Middle frontal gyrus (tissue), 1 donor: ENCODE results near the gene FAM200B.

ENCODE experiments used
- DNase-seq: peaks from one replicate; pipeline ENCODE4 v3.0.0-alpha.2; 2015; ENCODE audit warnings: low spot score; ENCODE audit errors: extremely low spot score

Gene FAM200B

GRCh38 chr4:15668566-15669435 lies 12.8 kb upstream of the FAM200B start:
- DNase-seq = no peak

DNA sequence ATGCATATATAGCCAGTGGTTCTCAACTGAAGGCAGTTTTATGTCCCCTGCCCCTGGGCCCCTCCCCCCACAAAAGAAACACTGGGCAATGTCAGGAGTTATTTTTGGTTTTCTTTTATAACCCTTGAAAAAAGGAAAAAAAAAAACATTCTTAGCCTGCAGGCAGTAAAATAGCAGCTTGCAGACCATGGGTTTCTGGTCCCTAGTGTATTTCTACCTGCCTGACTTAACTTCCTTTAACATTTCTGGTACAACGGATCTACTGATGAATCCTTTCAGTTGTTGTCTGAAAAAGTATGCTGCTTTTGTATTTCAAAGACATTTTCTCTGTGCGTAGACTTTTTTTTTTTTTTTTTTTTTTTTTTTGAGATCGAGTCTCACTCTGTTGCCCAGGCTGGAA lies 11.1 kb upstream of the FAM200B start:
- no peak for DNase-seq

GRCh38 chr4:15672101-15672500 lies 9.5 kb upstream of the FAM200B start:
- DNase-seq = no peak

- DNase-seq = no peak
These were observed 8.3 kb upstream of the FAM200B start for GRCh38 chr4:15673337-15673736.

DNA sequence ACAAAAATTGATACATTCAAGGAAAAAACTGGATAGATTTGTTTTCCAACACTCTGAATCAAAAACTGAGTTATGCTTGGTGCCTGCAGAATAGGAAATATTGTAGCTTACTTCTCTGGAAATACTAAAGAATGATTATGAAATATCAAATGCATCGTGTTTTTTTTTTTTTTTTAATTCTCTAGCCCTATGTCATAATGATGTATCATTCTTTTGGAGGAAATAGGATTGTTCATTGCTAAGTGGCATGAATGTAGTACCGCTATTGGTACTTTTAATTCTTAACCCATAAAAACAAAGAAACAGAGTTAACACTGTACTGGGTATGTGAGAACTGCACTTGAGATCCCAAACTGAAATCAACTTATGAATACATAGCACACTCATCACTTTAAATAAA lies 7.6 kb upstream of the FAM200B start:
- no peak for DNase-seq

- DNase-seq = no peak
These were observed 6.7 kb upstream of the FAM200B start for GRCh38 chr4:15674926-15675325.

DNA sequence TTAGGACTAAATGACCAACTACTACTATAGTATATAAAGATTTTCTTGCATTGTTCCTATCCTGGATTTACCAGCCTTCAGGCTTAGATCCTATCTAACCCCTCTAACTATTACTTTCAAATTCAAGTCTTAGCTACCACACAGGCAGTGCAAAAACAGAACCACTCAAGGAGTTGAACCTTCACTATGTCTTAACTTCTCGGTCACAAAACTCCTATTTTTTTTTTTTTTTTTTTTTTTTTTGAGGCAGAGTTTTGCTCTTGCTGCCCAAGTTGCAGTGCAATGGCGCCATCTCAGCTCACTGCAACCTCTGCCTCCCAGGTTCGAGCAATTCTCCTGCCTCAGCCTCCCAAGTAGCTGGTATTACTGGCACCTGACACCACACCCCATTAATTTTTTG lies 6.3 kb upstream of the FAM200B start:
- DNase-seq = no peak

DNA sequence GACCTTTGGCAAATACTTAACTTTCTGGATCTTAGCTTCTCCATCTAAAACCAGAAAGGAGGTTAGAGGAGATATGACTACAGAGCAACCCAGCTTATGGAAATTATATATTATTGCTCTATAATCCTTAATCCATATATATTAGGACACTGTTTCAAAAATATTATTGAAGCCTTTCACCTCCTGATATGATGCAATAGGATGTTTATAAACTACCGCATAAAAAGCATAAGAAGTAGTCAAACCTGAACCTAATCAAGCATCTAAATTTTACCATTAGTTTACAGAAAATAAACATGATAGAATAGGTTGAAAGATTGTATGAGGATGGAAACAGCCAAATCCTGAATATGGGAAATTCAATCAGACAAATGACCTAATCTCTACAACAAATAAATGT lies 5.6 kb upstream of the FAM200B start:
- DNase-seq = no peak

- DNase-seq = no peak
These were observed 4.7 kb upstream of the FAM200B start for GRCh38 chr4:15676899-15677298.

DNA sequence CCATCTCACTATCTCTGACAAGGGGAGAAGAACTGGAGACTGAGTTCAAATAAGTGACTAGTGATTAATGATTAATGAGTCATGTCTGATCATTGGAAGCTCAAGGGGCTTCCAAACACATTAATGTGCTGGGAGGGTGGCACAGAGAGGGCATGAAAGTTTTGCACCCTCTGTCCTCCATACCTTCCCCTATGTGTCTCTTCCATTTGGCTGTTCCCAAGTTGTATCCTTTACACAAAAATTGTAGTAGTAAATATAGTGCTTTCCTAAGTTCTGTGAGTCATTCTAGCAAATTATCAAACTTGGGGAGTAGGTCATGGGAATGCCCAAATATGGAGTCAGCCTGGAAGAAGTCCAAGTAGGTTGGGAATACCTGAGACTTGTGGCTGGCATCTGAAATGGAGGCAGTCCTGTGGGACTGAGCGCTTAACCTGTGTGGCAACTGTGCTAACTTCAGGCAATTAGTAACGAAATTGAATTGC lies 4.1 kb upstream of the FAM200B start:
- no peak for DNase-seq

DNA sequence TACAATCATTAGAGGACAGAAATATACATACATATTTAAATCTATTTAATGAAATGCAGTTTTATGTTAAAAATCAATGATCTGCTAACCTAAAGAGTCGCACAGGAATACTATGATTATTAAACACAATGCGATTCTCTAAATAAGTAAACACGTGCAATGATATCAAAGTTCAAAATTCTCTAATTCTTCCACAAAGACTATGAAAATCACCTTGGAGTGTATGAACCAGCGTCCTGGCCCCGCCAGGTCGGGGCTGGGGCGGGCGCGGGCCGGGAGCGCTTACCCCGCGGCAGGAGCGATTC lies 608 bp upstream of the FAM200B start:
- no peak for DNase-seq

DNA sequence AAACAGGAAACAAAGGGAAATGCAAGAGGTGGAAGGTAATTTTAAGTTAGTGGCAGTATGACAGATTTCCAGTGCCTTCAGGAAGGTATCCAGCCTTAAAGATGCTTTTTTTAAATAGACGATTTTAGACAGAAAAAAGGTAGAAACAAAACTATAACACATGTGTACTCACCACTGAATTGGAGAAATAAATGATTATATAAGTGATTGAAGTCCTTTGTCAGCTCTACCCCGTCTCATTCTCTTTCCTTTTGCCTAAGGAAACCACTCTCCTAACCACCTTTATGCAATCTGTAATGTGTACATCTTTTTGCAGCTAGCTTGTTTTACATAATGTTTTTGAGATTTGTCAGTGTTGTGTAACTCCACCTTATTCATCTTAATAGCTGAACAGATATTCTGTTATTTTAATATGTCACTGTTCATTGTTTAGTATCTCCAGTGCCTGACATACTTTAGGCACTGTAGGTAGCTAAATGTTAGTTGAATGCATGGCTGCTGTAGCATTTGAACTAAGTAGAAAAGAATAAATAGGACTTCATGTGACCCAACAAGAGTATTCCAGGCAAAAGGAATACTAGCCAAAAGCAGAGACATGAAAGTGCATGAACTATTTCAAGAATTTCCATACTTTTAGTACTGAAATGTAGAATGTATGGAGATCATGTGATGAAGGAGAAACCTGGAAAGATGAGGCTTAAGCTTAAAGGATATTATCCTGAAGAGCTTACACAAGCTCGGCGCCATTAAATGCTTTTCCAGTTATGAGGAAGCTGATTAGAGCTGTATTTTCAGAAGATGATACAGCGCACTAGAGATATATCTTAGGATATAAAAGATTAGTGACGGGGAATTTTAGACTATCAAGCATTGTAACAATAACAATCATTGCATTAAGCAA lies 865 bp downstream of the FAM200B start:
- no peak for DNase-seq

GRCh38 chr4:15683143-15683495 lies 1.5 kb downstream of the FAM200B start:
- no peak for DNase-seq

- DNase-seq = no peak
These were observed 2.9 kb downstream of the FAM200B start for GRCh38 chr4:15684498-15684897.

- DNase-seq = no peak
These were observed 6.4 kb downstream of the FAM200B start for GRCh38 chr4:15688051-15688450.

GRCh38 chr4:15689540-15689939 lies 7.9 kb downstream of the FAM200B start:
- DNase-seq = no peak

DNA sequence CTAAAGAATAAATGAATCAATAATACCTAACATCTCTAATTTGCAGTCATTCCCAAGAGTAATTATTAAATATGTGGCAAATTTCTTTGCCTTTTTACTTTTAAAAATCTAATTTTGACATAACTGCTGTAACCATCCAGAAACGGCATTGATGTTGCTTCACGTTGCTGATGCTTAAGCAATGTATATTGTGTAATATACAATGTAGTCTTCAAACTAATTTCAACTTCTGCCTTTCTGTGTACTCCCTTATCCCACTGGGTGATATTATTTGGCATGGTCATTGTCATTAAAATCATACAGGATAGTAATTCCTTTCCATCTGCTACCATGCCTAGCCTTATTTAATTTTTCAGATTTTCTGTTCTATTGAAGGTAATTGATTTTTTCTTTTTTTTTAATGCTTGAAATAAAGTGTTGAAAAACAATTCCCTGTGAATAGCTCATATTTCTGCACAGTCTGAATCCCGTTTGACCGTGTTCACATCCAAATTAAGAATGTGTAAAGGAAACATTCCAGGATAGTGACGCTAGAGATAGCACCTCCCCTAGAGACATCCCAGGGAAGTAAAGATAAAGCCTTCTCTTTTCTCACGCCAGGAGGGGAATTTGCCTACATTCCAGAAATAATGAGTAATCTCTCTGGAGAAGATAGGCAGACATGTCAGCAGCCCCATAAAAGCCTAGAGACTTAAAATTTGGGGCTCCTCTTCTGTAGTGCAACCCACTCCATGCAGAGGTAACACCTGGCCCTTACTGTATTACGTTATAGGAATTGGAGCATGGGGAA lies 8.6 kb downstream of the FAM200B start:
- no peak for DNase-seq

- DNase-seq = no peak
These were observed 9.9 kb downstream of the FAM200B start for GRCh38 chr4:15691346-15692135.

- no peak for DNase-seq
These were observed 11.0 kb downstream of the FAM200B start for GRCh38 chr4:15692602-15693001.

GRCh38 chr4:15694431-15694830 lies 12.8 kb downstream of the FAM200B start:
- DNase-seq = no peak

DNA sequence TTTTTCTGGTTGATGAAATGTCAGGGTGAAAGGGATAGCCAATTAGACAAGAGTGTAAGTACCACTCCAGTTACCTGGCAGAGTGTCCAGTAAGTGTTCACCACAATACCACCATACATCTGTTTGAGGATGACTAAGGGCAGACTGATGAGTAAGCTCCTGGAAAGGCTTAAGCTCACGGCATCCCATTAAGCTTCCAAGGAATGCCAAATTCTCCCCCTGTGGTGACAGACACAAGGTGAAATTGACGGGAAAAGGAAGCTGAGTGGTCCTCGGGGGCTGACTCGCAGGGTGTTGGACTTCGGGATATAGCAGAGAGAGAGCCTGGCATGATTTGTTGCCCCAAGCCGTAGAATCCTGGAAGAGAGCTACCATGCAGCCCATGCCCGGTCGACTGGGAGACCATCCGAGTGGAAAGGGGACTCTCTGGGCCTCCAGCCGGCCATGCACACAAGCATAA lies 13.6 kb downstream of the FAM200B start:
- DNase-seq = no peak
